Posterior vena cava (tissue), 2 donors: Measurements from ENCODE around the gene FN1. TPM values are rescaled to one million over a fixed set of nuclear protein-coding genes. Genes with fewer than 3 reads are reported as not detected.
"Not testable (repeated sequence)": the region's sequence is repeated elsewhere in the genome, so short reads cannot be mapped to it uniquely, and the experiment has no call there.

Experiments
- DNase-seq: peaks from one replicate; pipeline ENCODE4 v3.0.0-alpha.2; 2020; ENCODE audit warnings: low spot score
- intact Hi-C, 2 donors: fragments of 100-400 bp; cut with DNase I; formaldehyde crosslinking; loops; one replicate each; pipeline versions ENCODE4 v1.14.1 to v1.14.2; 2022 to 2023
- total RNA-seq, 2 donors: library from RNA; stranded (reverse); fragmentation: NEBNext Ultra II Directional; extraction: Animal tissue kit (Norgen Biotek cat#: 25700); gene quantifications; one replicate each; pipeline ENCODE4 v1.2.1, GENCODE V29; 2021
- donor health status: DM: yes; HTN: yes; CAD: no.
- donor health status: DM: yes; HTN: yes; CAD: no.

Gene FN1
- total RNA-seq, 2 donors from 2014 or later = 2,588 to 3,239 TPM

DNA sequence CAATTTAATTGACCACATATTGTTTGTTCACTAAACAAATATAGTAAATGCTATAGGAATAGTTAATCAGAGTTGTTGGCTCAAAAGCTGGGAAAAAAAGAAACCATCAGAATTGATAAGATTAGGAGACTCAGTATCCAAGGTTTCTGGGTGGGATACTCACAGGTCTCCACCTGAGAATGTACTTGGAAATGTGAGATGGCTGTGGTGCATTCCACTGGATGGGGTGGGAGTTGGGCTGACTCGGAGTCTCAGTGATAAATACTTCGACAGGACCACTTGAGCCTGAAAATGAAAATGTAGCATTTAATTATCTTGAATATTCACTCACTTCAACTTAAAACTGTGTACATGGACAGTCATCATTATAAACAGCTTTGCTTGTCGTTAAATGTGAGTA, 21.2 kb downstream of the FN1 start:
- intact Hi-C loops = no loop called here
- DNase-seq = no peak

DNA sequence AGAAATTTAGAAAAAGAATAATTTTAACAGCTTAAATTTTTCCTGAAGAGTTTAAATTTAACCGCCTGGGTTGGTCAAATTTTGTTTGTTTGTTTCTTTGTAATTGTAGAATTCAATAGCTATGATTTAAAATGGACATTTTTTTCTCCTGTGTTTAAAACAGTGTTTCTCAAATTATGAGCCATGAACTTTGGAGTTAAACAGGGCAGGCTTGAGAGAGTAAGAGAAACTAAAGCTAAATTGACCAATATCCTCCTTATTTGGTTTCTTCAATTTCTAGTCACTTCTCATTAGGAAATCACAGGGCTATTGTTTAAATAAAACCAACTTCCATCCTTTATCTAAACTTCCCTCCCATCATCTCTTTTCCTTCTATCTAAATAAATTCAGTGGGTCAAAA, 21.9 kb downstream of the FN1 start:
- intact Hi-C loops = no loop called here
- no peak for DNase-seq

DNA sequence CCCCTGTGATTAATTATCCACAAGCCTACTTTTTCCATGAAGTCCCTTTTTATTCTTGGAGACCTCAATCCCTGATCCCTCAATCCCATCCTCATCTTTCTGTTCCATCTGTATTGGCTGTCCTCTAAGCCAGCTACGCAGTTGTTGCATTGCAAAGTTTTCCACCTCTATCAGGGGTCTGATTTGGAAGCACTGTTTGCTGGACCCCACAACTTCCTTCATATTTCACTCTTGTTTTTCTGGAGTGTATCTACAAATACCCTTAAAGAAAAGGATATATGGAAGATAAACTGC, 22.4 kb downstream of the FN1 start:
- DNase-seq = no peak
- intact Hi-C loops = no loop called here

DNA sequence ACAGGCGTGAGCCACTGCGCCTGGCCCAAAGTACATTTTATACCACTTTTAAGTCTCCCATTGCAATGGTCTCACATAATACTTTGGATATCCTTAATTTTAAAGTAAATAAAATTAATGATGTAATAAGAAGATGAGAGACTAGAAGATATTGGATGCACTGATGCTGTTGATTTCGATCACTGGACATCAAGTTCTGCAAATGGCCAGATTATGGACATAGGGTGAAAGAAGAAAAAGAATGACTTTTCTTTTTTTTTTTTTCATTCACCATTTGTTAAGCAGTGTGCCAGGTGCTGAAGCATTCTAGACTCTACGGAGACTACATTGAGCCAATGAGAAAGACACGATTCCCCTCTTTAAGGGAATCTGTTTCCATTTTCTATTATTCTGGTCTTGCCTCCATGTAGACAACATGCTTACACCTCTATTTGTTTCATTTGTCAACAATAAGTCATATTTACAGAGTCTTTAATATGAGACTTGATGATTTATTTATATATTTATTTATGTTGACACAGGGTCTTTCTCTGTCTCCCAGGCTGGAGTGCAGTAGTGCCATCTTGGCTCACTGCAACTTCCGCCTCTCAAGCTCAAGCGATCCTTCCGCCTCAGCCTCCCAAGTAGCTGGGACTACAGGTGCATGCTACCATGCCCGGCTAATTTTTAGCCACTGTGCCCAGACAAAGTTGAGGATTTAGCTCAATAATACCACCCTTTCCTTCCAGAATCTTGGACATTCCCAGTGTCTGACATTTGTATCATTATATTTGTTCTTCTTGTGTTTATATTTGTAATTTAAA, 23.7 kb downstream of the FN1 start:
- intact Hi-C loops = no loop called here
- no peak for DNase-seq

DNA sequence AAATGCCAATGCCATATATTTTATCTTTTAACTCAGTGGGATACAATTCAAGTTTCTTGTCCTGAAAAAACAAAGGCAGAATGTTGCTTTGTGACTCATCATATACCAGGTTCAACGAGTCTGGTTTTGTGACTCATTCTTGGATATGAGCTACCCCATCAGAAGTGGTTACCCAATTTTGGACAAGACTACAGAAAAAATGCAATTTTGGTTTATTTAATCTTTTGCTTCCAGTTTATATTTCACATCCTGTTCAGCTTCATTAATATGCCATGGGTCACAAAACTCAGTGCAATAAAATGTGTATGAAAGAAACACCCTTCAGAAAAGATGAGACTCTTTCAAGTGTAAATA, 25.0 kb downstream of the FN1 start:
- intact Hi-C loops = no loop called here
- no peak for DNase-seq

DNA sequence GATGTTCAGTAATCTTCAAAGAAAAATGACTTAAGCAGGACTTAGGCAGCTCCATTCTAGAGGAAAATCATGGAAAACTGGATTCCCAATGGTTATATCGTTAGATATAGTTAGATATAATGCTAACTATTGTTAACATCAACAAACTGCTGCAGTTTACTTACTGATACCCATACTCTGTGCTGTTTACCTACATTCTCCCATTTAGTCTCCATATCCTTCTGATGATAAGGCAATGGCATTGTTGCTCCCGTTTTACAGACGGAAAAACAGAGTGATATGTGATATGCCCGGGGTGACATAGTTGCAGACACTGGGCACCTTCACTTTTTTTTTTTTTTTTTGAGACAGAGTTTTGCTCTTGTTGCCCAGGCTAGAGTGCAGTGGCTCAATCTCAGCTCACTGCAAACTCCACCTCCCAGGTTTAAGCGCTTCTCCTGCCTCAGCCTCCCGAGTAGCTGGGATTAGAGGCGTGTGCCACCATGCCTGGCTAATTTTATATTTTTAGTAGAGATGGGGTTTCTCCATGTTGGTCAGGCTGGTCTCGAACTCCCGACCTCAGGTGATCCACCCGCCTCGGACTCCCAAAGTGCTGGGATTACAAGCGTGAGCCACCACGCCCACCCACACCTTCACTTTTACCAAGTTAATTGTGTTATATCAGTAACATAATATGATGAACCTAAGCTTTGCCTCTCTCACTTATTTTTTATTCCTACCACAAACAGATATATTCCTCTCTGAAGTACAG, 25.5 kb downstream of the FN1 start:
- intact Hi-C loops, DNase-seq: not testable (repeated sequence)

DNA sequence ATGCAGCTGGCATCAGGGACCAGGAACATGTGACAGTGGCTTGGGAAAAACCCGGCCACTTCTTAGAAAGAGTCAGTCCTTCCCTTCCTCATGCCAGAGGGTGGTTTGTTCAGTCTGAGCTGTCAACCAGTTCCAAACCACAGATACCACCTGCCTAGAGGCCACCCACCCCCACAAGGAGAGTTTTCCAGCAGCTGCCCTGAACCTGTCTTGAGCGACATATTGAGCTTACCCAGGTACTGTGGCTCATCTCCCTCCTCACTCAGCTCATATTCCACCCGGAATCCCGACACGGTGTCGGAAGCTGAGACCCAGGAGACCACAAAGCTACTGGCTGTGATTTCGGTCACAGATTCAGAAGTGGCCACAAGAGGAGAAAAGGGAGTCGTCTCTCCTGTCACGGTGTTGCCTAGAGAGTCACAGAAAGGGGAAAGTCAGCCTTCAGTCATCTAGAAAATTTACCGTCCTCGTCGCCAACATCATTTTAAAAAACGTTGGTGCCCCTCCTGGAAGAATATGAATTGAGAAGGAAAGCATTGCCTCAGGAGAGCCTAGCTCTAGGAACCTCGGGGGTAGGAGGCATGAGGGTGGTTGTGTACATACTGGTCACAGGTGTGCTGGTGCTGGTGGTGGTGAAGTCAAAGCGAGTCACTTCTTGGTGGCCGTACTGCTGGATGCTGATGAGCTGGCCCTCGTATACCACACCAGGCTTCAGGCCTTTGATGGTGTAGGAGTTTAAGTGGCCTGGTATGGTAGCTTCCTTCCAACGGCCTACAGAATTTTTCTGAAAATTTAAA, 26.3 kb downstream of the FN1 start:
- DNase-seq = no peak
- intact Hi-C loops = no loop called here

DNA sequence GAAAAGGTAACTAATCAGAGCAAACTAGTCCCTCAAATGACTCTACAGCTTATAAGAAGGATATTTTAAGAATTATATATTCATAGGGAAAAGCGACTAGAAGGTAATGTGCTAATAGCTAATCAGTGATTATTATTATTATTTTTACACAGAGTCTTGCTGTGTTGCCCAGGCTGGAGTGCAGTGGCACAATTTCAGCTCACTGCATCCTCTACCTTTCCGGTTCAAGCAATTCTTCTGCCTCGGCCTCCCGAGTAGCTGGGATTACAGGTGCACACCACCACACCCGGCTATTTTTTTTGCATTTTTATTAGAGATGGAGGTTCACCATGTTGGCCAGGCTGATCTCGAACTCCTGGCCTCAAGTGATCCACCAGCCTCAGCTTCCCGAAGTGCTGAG, 27.4 kb downstream of the FN1 start:
- DNase-seq, intact Hi-C loops: not testable (repeated sequence)

DNA sequence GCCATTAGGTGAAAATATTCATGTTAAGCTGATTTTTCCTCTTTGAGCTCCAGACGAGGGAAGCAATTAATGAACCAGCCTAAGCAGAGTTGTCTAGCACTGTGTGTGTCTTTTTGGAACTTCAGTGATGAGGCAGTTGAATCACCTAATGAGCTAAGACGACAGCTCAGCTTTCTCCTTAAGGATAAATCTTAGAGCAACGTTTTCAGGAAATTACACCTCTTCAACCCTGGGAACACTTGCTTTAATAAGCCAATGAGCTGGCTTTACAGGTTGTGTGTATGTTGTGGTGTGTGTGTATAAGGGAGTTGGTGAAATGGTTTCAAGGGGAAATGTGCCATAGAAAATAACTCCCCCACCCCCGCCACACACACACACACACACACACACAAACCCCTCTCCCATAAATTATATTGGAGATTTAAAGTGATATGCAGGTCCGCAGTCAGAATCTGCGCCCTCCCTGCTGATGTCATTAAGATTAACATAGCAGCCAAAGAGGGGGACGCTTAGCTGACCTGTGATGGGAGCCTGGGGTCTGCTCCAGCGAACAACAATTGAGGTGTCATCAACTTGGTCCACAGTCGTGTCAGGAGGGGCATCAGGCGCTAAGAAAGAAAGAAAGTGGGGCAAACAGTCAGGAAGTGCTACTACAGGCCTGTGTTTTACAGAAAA, 28.1 kb downstream of the FN1 start:
- intact Hi-C loops = no loop called here

DNA sequence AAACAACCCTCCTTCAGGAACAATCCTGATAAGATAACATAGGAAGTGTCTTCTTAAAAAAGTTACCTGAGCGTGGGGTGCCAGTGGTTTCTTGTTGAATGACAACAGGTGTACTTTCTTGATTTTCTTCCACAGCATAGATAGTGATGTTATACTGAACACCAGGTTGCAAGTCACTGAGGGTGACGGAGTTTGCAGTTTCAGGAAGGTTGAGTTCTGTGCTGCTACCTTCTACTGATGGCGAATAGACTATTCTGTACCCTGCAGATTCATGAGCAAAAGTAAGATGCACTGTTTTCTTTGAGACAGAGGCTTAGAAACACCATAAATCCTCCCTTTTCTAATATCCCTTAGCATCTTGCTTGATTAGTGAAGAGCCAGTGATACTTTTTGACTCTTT, 28.8 kb downstream of the FN1 start:
- intact Hi-C loops = no loop called here
- DNase-seq = no peak

More for the DNA sequence above, 28.1 kb downstream of the FN1 start:
- no peak for DNase-seq

DNA sequence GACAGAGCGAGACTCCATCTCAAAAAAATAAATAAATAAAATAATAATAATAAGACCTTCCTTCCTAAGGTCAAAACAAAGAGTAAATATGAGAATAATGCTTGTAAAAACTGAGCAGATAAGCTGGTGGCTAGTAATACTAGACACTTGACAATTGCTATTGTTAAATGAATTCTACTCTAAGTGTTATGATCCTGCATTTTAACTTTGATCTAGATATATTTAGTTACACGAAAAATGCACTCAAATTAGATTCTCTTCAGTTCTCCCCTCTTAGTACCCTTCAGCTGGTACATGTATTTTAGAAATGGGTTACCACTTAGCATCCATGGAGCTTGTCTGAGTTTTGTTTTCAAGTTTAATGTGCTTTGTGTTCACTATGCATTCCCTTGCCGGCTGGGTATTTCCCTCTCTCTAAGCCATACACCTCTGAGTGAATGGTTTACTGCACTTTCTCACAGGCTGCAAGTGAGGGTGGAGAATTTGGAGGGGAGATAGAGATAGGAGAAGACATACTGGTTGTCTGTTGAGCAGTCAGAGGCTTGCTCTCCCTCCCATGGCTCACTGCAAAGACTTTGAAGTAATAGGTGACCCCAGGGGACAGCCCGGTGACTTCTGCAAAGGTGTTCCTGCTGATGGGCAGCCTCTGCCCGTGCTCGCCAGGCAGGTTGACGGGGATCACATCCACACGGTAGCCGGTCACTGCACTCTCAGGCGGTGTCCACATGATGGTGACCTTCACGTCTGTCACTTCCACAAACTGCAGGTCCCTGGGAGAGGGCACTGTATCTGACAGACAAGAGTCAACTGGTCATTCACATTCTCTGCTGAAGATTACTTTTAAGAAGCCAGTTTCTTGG, 29.9 kb downstream of the FN1 start:
- intact Hi-C loops = no loop called here

DNA sequence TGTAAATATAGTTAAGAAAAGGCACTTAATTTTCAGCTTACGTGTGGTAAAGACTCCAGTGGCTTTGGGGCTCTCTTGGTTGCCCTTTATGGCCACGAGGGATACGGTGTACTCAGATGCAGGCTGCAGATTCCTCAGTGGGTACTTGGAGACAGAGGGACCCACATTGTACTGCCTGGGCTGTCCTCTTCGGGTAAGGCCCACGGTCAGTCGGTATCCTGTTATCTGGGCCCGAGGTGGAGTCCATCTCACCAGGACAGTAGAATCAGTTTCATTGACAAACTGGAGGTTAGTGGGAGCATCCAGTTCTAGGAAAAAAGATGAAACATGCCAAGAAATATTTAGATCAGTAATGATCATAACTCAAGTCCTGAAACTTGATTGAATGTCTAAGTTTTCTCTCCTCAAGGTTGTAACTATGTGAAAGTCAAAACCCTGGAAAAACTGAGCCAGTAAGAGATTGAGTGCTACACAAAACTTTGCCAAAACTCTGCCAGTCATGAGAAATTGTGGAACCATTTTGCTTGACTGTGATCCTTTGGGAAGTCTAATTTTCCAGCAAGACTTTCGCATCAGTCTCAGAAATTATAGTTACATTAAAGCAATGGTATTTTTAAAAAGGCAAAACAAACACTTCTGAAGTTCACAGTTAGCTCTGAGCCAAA, 31.4 kb downstream of the FN1 start:
- intact Hi-C loops = no loop called here
- no peak for DNase-seq

More for the DNA sequence above, 29.9 kb downstream of the FN1 start:
- no peak for DNase-seq

DNA sequence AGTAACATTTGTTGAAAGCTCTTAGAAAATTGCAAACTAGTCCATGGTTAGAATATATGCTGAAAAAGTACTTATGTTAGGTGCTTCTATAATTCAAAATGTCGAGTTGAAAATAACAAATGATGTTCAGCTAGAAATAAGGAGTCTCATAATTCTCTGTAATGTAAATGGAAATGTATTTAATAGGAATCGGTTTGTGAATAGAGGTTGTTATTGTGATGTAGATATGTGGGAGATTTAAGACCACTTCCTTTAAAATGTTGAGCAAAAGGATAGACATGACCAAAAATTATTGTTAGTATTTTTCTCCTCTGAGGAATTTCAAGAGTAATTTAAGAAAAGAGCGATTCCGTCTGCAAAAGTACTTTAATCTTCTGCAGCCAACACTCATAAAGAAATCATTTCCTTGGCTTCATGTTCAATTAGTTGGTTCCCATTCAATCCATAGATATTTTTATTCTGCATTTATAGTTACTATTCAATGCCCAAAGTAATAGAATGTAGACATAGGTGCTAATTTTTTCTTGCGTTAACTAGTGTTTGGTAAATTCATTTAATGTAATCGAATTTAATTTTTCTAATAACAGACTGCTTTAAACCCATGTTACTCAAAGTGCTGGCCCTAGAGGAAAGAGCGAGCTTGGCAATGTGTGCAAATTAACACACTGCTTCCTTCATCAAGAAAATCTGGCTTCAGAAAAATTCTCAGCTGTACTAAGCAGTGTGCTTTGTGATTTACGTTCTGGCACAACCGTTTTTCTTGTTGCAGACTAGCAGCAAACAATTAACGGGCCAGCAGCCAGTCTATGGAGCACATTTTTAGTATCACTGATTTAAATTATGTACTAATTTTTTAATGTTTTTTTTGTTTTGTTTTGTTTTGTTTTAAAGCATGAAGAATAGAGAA, 32.2 kb downstream of the FN1 start:
- intact Hi-C loops = no loop called here
- DNase-seq = no peak

DNA sequence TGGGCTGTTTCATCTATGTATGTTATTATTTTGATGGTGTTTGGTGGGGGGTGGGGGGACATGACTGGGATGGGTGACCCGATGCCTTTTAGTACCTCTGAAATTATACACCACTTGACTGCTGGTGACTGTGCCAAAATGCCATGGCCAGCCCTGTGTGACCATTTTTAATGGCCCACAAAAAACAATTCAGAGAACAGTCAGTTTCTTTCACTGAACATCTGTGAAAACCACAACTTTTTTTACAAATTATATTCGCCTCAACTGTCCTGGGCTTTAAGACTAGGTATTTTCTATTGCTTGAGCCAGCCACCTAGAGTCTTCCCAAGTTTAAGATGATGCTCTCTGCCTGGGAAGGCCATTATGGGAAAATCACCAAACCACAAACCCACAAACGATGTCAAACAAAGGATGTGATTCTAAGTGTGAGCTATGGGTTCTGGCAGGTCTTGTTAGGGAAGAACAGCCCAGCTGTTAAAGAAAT, 33.9 kb downstream of the FN1 start:
- intact Hi-C loops = no loop called here
- no peak for DNase-seq

DNA sequence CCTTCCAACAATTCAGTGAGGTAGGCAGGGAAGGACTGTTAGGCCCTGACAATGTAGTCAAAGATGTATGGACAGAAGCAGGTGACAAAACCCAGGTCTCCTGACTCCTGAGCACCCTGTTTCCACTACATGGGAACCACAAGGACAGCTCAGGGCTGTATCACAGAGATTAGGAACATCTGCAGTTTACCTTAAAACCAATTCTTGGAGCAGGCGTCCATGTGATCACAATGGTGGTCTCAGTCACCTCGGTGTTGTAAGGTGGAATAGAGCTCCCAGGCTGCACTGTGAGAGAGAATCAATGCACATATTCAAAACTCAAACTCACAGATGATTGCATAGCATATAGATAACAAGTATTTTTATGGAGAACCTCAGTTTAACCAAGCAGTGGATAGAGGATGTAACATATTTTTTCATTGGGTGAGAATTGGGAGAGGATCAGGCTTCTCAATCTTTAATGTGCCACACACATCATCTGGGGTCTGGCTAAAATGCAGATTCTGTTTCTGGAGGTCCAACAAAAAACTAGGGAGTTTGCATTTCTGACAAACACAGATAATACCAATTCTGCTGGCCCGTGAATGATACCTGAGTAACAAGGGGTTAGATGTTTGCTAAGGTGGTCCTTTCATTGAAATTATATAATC, 36.7 kb downstream of the FN1 start:
- no peak for DNase-seq
- intact Hi-C loops = no loop called here

DNA sequence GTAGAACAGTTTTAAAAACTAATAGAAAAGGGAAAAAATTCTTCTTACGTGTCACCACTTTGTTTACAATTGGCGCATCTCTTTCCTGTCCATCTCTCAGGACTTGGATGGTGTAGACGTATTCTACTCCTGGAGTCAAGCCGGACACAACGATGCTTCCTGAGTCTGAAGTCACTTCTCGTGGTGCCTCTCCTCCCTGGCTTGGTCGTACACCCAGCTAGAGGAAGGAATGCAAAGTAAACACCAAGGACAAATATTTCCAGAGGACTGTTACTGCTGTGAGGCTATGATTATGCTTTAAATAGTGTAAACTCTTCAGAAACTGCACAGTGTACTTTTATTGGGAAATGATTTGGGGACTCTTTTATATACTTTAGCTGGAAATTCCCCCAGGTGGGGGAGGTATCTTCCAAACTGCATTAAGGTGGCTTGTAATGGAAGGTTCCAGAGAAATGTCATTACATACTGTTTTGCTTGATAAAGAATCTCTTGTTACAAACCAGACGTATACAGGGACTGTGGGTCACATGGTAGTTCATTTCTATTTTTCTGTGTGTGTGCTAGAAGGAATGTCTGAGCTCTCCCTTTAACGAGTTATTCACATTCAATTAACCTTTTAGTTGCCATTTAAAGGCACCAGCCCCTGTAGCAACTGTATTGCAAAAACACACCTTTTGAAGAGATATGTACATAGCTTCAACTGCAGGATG, 38.1 kb downstream of the FN1 start:
- no peak for DNase-seq
- intact Hi-C loops = no loop called here
